HEK293 (cell line): Measurements from ENCODE around the gene BCAS3.

Experiments used
- CTCF ChIA-PET: fragments of 350-600 bp; formaldehyde crosslinking; extraction: SDS; loops from one replicate; lab custom pipeline; 2021; ENCODE audit warnings: antibody characterized with exemption; lab: Yijun Ruan, JAX
- POLR2A ChIA-PET: fragments of 300-600 bp; formaldehyde crosslinking; extraction: SDS; loops from one replicate; lab custom pipeline; 2020; ENCODE audit warnings: antibody characterized with exemption, inconsistent platforms; lab: Yijun Ruan, JAX
- H3K27ac ChIP-seq: fragments of 200-500 bp; sonication (Bioruptor generic); 2 replicates; pipeline ENCODE4 v1.5.1; 2014; ENCODE audit warnings: low read depth, low read length, control low read depth, inconsistent platforms; ENCODE audit errors: extremely low read depth
- H3K36me3 ChIP-seq, 2 experiments: fragments of 200-500 bp in 1 of 2; sonication (Bioruptor generic) in 1 of 2; 1 replicate in 1 of 2; 2 replicates in 1 of 2; pipeline ENCODE4 v1.5.1; 2014 to 2017; ENCODE audit warnings: inconsistent platforms in 2 of 2, low read length in 2 of 2; ENCODE audit not compliant: control insufficient read depth in 2 of 2, insufficient read depth in 1 of 2
- H3K4me1 ChIP-seq: fragments of 200-500 bp; sonication (Bioruptor generic); 2 replicates; pipeline ENCODE4 v1.5.1; 2014; ENCODE audit warnings: mild to moderate bottlenecking, low read length, inconsistent platforms; ENCODE audit not compliant: control insufficient read depth, insufficient read depth
- H3K4me3 ChIP-seq: 2 replicates; pipeline ENCODE4 v1.5.1; 2011; ENCODE audit warnings: low read depth, mild to moderate bottlenecking, control low read depth, low read length, moderate library complexity
- H3K9me3 ChIP-seq: fragments of 200-500 bp; sonication (Bioruptor generic); 2 replicates; pipeline ENCODE4 v1.5.1; 2014; ENCODE audit warnings: low read depth, low read length, inconsistent platforms; ENCODE audit not compliant: control insufficient read depth, insufficient read depth
- BCL11A ChIP-seq: fragments of 450-650 bp; formaldehyde crosslinking; IDR thresholded peaks from 2 replicates; pipeline ENCODE4 v1.5.1; 2016; ENCODE audit warnings: low read depth, missing biosample characterization, missing genetic modification characterization
- GFI1B ChIP-seq: fragments of 450-650 bp; formaldehyde crosslinking; IDR thresholded peaks from 2 replicates; pipeline ENCODE4 v1.5.1; 2016; ENCODE audit warnings: missing biosample characterization, missing genetic modification characterization
- GLI2 ChIP-seq: fragments of 450-650 bp; formaldehyde crosslinking; IDR thresholded peaks from 2 replicates; pipeline ENCODE4; 2017; ENCODE audit warnings: missing biosample characterization, missing genetic modification characterization, low read depth, borderline replicate concordance
- SP3 ChIP-seq: fragments of 450-650 bp; formaldehyde crosslinking; IDR thresholded peaks from 2 replicates; pipeline ENCODE4 v1.5.1; 2016; ENCODE audit warnings: missing biosample characterization, missing genetic modification characterization
- ZBTB1 ChIP-seq: fragments of 450-650 bp; formaldehyde crosslinking; IDR thresholded peaks from 2 replicates; pipeline ENCODE4 v1.5.1; 2016; ENCODE audit warnings: missing biosample characterization, missing genetic modification characterization
- ZFP41 ChIP-seq: fragments of 450-650 bp; formaldehyde crosslinking; IDR thresholded peaks from 2 replicates; pipeline ENCODE4 v1.5.1; 2016; ENCODE audit warnings: missing biosample characterization, missing genetic modification characterization, borderline replicate concordance
- ZNF112 ChIP-seq: fragments of 450-650 bp; formaldehyde crosslinking; IDR thresholded peaks from 2 replicates; pipeline ENCODE4 v1.5.0; 2017; ENCODE audit warnings: missing biosample characterization, missing genetic modification characterization
- ZNF16 ChIP-seq: fragments of 450-650 bp; formaldehyde crosslinking; IDR thresholded peaks from 2 replicates; pipeline ENCODE4 v1.5.1; 2016; ENCODE audit warnings: low read depth, missing biosample characterization, missing genetic modification characterization
- ZNF23 ChIP-seq: fragments of 450-650 bp; formaldehyde crosslinking; IDR thresholded peaks from 2 replicates; pipeline ENCODE4 v1.5.1; 2016; ENCODE audit warnings: missing biosample characterization, missing genetic modification characterization, borderline replicate concordance
- ZNF366 ChIP-seq: fragments of 450-650 bp; formaldehyde crosslinking; conservative IDR thresholded peaks from 2 replicates; pipeline ENCODE4 v1.5.1; 2016; ENCODE audit warnings: missing biosample characterization, missing genetic modification characterization
- ZNF514 ChIP-seq: fragments of 450-650 bp; formaldehyde crosslinking; IDR thresholded peaks from 2 replicates; pipeline ENCODE4 v1.5.1; 2016; ENCODE audit warnings: missing biosample characterization, missing genetic modification characterization
- ZNF529 ChIP-seq: fragments of 450-650 bp; formaldehyde crosslinking; IDR thresholded peaks from 2 replicates; pipeline ENCODE4 v1.5.1; 2017; ENCODE audit warnings: missing genetic modification characterization, missing biosample characterization; ENCODE audit not compliant: insufficient replicate concordance
- ZNF610 ChIP-seq: fragments of 450-650 bp; formaldehyde crosslinking; IDR thresholded peaks from 2 replicates; pipeline ENCODE4 v1.5.1; 2016; ENCODE audit warnings: missing biosample characterization, missing genetic modification characterization, borderline replicate concordance
- ZNF670 ChIP-seq: fragments of 450-650 bp; formaldehyde crosslinking; IDR thresholded peaks from 2 replicates; pipeline ENCODE4 v1.5.1; 2016; ENCODE audit warnings: missing biosample characterization, missing genetic modification characterization, low read depth
- TF ChIP-seq, protein P1 (sequence below): fragments of 450-650 bp; formaldehyde crosslinking; IDR thresholded peaks from 2 replicates; pipeline ENCODE4 v1.5.1; 2017; ENCODE audit warnings: missing biosample characterization, missing genetic modification characterization
- TF ChIP-seq, protein P2 (sequence below): fragments of 450-650 bp; formaldehyde crosslinking; IDR thresholded peaks from 2 replicates; pipeline ENCODE4 v1.5.1; 2016; ENCODE audit warnings: missing biosample characterization, missing genetic modification characterization
- TF ChIP-seq, protein P3 (sequence below): fragments of 450-650 bp; formaldehyde crosslinking; IDR thresholded peaks from 2 replicates; pipeline ENCODE4 v1.5.1; 2016; ENCODE audit warnings: missing biosample characterization, missing genetic modification characterization
- TF ChIP-seq, protein P4 (sequence below): fragments of 450-650 bp; formaldehyde crosslinking; conservative IDR thresholded peaks from 2 replicates; pipeline ENCODE4 v1.5.1; 2016; ENCODE audit warnings: low read depth, missing biosample characterization, missing genetic modification characterization

The BCAS3 gene

DNA sequence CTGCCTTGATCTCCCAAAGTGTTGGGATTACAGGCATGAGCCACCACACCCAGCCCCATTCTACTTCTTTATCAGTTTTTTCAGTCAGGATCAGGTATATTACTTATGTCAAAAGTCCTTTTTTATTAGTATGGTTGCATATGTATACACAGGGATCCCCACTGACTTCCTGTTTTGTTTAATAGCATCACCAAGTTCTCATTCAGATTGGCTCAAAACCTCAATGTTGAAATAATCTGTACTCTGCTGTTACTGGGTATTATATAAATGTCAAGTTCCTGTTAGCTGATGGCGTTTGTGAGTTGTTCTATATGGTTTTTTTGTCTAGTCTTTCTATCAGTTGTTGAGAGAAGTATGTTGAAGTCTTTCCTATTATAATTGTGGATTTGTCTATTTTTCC, 168.5 kb downstream of the BCAS3 start:
- no peak overlapping the region for H3K27ac ChIP-seq
- no peaks in the 10 kb centered on the region for H3K9me3 ChIP-seq
- TF ChIP-seq, protein P1, sequence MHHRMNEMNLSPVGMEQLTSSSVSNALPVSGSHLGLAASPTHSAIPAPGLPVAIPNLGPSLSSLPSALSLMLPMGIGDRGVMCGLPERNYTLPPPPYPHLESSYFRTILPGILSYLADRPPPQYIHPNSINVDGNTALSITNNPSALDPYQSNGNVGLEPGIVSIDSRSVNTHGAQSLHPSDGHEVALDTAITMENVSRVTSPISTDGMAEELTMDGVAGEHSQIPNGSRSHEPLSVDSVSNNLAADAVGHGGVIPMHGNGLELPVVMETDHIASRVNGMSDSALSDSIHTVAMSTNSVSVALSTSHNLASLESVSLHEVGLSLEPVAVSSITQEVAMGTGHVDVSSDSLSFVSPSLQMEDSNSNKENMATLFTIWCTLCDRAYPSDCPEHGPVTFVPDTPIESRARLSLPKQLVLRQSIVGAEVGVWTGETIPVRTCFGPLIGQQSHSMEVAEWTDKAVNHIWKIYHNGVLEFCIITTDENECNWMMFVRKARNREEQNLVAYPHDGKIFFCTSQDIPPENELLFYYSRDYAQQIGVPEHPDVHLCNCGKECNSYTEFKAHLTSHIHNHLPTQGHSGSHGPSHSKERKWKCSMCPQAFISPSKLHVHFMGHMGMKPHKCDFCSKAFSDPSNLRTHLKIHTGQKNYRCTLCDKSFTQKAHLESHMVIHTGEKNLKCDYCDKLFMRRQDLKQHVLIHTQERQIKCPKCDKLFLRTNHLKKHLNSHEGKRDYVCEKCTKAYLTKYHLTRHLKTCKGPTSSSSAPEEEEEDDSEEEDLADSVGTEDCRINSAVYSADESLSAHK (tag by site-specific recombination) = no peak
- TF ChIP-seq ZBTB1 (tag by site-specific recombination) (no peak), ZNF112 (tag by site-specific recombination) (no peak), SP3 (no peak), ZNF23 (tag by site-specific recombination) (no peak), BCL11A (tag by site-specific recombination) (no peak), ZNF670 (no peak), ZNF529 (no peak), GLI2 (tag by site-specific recombination) (no peak), ZNF514 (tag by site-specific recombination) (no peak), ZNF610 (no peak), ZFP41 (tag by site-specific recombination) (no peak), GFI1B (tag by site-specific recombination) (no peak), ZNF366 (no peak), ZNF16 (tag by site-specific recombination) (no peak)
- TF ChIP-seq, protein P2, sequence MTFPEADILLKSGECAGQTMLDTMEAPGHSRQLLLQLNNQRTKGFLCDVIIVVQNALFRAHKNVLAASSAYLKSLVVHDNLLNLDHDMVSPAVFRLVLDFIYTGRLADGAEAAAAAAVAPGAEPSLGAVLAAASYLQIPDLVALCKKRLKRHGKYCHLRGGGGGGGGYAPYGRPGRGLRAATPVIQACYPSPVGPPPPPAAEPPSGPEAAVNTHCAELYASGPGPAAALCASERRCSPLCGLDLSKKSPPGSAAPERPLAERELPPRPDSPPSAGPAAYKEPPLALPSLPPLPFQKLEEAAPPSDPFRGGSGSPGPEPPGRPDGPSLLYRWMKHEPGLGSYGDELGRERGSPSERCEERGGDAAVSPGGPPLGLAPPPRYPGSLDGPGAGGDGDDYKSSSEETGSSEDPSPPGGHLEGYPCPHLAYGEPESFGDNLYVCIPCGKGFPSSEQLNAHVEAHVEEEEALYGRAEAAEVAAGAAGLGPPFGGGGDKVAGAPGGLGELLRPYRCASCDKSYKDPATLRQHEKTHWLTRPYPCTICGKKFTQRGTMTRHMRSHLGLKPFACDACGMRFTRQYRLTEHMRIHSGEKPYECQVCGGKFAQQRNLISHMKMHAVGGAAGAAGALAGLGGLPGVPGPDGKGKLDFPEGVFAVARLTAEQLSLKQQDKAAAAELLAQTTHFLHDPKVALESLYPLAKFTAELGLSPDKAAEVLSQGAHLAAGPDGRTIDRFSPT = no peak
- TF ChIP-seq, protein P3, sequence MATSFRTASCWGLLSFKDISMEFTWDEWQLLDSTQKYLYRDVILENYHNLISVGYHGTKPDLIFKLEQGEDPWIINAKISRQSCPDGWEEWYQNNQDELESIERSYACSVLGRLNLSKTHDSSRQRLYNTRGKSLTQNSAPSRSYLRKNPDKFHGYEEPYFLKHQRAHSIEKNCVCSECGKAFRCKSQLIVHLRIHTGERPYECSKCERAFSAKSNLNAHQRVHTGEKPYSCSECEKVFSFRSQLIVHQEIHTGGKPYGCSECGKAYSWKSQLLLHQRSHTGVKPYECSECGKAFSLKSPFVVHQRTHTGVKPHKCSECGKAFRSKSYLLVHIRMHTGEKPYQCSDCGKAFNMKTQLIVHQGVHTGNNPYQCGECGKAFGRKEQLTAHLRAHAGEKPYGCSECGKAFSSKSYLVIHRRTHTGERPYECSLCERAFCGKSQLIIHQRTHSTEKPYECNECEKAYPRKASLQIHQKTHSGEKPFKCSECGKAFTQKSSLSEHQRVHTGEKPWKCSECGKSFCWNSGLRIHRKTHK (tag by site-specific recombination) = no peak
- TF ChIP-seq, protein P4, sequence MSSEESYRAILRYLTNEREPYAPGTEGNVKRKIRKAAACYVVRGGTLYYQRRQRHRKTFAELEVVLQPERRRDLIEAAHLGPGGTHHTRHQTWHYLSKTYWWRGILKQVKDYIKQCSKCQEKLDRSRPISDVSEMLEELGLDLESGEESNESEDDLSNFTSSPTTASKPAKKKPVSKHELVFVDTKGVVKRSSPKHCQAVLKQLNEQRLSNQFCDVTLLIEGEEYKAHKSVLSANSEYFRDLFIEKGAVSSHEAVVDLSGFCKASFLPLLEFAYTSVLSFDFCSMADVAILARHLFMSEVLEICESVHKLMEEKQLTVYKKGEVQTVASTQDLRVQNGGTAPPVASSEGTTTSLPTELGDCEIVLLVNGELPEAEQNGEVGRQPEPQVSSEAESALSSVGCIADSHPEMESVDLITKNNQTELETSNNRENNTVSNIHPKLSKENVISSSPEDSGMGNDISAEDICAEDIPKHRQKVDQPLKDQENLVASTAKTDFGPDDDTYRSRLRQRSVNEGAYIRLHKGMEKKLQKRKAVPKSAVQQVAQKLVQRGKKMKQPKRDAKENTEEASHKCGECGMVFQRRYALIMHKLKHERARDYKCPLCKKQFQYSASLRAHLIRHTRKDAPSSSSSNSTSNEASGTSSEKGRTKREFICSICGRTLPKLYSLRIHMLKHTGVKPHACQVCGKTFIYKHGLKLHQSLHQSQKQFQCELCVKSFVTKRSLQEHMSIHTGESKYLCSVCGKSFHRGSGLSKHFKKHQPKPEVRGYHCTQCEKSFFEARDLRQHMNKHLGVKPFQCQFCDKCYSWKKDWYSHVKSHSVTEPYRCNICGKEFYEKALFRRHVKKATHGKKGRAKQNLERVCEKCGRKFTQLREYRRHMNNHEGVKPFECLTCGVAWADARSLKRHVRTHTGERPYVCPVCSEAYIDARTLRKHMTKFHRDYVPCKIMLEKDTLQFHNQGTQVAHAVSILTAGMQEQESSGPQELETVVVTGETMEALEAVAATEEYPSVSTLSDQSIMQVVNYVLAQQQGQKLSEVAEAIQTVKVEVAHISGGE (tag by site-specific recombination) = no peak
- no peak overlapping the region for H3K4me3 ChIP-seq
- ChIA-PET POLR2A (no interaction called here), CTCF (interaction anchor here (0.7 kb wide), 1 partner anchor 13 kb away, joined by 3 read pairs; no protein-coding TSS in a partner anchor)
- H3K4me1 ChIP-seq = no peaks in the 10 kb centered on the region
- no peaks in the 10 kb centered on the region for H3K36me3 ChIP-seq
